Limb (tissue), 2 donors: Measurements from ENCODE around the gene PLCG2.
"Not testable (repeated sequence)": the region's sequence is repeated elsewhere in the genome, so short reads cannot be mapped to it uniquely, and the experiment has no call there.

Experiments
- DNase-seq, 2 donors: peaks; one replicate each; pipeline ENCODE4 v3.0.0-alpha.2; 2016; ENCODE audit errors: extremely low spot score in 2 of 2

The PLCG2 gene

DNA sequence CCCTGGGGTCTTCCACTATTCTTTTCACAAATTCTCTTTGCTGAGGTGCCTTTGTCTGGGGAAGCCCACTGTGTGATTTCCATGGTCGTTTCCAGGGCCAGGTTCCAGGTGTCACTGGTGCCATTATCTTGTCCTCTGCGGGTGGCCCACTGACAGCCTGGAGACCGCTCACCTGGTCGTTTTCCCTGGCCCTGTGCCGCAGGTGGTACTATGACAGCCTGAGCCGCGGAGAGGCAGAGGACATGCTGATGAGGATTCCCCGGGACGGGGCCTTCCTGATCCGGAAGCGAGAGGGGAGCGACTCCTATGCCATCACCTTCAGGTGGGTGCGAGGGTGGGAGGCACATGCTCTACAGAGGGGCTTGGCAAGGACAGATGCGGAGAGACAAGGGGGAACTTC is 133.3 kb downstream of the PLCG2 start:
- no peak for DNase-seq

DNA sequence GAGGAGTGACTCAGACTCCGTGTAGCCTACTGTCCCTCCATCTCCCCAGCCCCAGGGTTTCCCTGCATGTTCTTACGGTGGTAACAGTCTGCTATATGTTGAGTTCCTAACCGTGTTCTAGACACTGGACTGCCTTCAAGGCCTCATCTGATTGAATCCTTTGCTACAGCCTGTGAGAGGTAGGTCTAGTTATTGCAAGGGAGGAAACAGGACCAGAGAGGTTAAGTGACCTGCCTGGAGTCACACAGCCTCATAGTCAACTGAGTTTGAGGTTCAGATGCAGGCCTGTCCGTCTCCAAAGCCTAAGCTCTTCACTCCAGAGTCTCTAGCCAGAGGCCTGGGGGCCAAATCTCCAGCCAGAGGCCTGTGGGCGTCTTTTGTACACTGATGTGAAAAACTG is 134.1 kb downstream of the PLCG2 start:
- no peak for DNase-seq

DNA sequence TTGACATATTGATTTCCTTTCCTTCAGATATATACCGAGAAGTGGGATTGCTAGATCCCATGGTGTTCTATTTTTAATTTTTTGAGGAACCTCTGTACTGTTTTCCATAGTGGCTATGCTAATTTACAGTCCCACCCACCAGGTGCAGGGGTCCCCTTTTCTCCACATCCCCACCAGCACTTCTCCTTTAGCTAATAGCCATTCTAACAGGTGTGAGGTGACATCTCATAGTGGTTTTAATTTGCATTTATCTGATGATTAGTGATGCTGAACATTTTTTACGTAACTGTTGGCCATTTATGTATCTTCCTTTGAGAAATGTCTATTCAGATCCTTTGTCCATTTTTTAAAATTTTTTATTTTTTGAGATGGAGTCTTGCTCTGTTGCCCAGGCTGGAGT is 138.3 kb downstream of the PLCG2 start:
- DNase-seq, result no peak

DNA sequence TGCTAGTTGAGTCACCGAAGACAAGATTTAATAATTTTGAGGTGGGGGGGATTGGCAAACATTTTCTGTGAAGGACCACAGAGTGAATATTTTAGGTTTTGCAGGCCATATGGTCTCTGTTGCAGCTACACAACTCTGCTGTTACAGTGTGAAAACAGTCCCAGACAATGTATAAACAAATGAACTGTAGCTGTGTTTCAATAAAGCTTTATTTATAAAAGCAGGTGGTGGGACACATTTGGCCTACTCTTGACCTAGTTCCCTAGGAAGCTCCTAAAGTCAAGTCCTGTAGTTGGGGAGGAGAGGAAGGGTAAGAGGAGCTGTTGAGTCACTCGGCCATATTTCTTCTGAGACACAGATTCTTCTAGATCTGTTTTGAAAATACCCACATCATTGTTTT is 139.8 kb downstream of the PLCG2 start:
- DNase-seq, result no peak

DNA sequence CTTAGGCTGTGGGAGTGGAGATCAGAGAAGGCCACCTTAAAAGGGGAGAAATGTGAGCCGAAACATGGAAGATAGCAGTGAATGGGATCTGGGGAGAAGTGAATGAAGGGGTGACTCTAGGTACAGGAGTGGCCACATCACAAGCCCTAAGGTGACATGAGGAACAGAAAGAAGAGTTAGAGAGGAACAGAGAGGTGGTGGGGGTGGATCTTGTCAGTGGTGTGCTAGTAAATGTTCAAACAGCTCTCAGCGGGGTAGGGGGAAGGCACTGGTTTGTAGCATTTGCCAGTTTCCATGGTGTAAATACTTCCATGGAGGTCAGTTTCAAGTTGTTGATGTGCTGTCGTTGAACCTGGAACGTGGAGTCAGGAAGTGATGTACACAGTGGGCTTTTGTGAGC is 141.4 kb downstream of the PLCG2 start:
- no peak for DNase-seq

DNA sequence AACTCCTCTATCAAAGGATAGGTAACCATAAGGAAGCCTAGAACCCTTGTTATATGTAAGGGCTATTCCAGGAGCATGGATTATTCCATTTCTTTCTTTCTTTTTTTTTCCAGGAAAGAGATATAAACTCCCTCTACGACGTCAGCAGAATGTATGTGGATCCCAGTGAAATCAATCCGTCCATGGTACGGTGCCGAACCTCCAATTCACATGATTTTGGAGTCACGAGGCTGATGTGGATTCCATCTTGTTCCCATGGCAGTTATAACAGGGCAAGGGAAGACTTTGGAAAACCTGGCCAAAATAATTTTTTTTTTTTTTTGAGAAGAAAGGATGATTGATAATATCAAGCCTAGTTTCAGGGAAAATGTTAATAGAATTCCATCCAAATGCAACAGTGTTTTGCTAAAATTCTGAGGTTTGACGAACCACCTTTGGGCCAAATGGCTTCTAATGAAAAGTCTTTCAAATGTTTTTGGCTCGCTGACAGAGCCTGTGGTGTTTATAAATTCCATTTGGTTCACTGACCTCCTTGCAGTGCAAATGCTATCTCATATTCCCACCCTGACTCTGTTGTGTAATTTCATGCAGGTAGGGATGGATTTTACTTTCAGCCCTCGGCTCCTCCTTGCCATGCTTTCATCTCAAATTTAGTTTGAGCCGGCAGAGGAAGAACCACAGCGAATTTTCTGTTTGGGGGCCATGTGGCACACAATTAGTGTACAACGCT is 142.2 kb downstream of the PLCG2 start:
- peak in 1 of 2 donors; percentile 20 for DNase-seq

DNA sequence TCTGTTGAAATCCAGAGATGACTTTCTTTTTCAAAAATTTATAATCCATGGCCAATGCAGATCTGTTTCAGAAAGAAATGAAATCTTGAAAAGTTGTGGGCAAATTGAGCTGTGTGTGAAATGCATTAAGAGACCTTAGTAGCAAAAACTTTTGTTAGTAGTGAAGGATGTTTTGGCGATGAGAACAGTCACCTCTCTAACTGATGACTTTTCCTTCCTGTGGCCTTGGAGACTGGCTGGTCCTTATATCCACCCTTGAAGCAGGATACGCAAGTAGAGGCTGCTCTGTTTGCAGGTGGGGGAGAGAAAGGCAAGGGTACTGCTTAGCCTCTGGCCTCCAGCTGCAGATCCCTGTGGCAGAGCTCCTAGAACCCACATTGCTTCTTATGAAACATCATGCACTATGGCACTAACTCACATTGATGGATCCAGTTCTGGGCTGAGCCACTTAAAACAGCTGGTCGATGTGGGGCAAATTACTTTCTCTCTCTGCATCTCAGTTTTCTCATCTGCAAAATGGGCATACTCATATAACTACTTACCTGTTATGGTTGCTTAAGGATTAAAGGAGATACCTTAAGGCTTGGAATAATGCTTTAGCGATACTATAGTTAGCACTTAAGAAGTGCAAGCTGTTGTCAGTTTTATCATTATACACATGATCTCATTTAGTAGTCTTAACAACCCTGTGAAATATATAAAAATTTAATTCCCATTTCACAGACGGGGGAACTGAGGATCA is 142.9 kb downstream of the PLCG2 start:
- no peak for DNase-seq

DNA sequence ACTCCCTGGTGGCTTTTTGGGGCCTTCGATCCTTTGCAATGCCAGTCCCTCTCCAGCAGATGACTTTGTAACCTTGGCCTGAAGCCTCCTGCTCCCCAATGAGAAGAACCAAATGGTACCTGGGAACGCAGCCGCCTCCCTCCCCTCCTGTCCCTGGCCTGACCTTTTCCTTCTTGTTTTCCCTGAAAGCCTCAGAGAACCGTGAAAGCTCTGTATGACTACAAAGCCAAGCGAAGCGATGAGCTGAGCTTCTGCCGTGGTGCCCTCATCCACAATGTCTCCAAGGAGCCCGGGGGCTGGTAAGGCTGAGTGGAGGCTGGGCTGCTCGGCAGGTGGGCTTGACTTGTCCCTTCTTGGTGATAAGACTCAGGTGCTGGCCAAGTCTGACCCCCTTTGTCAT is 144.2 kb downstream of the PLCG2 start:
- no peak for DNase-seq

DNA sequence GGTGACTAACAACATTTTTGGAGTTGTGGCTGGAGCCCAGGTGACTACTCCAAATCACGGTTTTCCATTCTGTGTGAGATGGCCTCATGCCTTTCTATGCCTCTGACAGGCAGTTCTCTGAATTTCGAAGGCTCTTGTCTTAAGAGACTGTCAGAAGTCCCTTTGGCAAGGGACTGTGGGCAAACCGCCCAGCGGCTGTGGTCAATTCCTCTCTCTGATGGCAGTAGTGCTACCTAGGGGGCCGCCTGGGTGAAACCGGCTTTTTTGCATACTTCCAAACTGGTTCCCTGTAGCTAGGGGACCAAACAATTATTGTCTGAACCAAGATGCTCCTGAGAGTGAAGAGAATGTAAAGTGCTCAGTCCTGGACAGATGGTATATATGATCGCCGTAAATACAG is 145.9 kb downstream of the PLCG2 start:
- no peak for DNase-seq

DNA sequence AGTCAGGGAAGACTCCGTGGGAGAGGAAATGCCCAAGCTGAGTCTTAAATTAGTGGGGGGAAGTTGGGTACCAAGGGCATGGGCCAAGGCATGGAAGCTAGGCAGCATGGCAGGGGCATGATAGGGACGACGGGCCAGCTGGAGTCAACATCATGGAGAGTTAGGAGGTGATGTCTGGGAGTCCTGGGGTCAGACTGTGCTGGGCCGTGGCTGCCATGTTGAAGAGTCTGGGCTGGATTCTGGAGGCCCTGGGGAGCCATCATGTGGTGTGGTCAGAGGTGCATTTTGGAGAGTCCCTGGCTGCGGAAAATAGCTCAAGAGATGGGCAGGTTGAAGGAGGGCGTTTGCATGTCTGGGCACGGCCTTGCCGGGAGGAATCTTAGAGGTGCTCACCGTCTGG is 146.9 kb downstream of the PLCG2 start:
- no peak for DNase-seq

DNA sequence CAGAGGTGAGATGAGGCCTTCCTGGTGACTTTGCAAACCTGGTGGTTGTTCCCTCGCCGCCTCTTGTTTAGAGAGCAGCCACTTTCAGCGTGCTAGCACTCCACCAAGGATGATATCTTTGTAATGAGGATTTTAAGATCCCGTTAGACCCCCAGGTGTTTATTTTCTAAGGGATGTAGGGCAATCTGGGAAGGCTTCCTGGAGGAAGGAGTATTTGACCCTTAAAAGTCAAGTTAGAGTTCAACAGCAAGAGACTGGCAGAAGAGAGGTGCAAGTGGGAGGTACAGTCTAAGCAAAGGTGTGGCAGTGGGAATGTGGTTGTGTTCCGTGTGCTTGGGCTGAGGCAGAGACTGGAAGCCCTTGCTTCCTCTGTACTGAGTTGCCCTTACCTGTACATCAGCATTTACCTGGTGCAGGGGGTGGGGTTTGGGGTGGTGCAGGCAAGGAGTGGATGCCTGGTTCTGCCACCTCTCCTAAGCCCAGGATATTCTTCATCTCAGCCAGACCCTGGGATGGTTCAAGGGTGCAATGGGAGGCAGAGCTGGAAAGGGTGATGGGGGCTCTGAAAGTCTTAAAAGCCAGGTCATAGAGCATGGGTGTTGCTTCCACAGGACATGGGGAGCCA is 148.6 kb downstream of the PLCG2 start:
- DNase-seq, result no peak

DNA sequence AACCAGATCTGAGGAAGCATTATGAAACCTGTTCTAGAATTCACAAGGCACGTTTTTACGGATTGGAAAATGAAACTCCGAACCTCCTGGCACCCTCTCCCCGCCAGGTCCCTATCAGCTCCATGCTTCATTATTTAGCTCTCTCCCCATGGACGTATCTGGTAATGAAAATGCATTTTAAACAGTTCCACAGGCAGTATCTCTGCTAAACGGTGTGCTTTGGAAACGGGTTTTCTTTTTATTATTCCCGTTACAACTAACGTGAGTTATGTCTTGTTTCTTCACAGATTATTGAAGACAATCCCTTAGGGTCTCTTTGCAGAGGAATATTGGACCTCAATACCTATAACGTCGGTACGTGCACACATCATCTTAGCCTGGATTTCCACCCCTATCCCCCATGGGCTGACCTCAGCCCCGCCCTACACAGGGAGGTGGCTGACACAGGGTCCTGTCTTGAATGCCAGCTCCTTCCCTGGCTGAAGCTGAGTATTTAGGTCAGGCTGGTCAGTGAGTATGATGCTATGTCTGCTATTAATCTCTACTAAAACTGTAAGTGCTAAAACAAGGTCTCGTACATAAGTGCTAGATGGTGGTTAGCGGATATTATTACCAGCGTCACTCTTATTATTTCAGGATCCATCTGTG is 149.3 kb downstream of the PLCG2 start:
- peak in 1 of 2 donors; percentile 11 for DNase-seq

DNA sequence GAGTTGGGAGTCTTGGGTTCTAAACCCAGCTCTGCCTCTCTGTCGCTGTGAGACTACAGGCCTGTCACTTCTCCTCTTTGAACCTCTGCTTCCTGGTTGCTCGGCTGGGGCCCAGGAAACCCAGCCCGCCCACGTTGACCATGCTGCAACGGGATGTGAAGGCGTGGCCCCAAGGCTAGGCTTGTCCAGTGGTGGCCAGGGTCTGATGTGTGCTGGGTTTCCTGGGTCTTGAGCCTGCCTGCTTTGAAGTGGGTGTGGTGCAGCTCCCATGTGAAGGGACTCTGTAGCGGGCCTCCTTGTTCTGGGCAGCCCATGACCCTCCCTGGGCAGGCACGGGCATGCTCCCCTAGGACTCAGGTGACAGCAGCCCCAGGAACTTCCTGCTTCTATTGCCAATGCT is 149.9 kb downstream of the PLCG2 start:
- no peak for DNase-seq

DNA sequence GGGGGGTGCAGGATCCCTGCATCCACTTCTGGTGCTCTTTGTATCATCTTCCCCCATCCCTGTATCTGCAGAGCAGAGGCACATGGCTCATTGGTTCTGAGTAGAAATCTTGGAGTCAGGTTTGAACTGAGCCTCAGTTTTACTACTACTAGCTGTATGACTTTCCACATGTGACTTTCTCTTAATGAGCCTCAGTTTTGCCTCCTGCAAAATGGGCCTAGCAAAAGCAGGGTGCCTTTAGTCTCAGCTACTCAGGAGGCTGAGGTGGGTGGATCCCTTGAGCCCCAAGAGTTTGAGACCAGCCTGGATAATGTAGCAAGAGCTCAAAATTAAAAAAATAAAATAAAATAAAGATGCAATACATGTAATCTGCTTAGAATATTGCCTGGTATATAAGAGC is 150.8 kb downstream of the PLCG2 start:
- DNase-seq, result no peak

DNA sequence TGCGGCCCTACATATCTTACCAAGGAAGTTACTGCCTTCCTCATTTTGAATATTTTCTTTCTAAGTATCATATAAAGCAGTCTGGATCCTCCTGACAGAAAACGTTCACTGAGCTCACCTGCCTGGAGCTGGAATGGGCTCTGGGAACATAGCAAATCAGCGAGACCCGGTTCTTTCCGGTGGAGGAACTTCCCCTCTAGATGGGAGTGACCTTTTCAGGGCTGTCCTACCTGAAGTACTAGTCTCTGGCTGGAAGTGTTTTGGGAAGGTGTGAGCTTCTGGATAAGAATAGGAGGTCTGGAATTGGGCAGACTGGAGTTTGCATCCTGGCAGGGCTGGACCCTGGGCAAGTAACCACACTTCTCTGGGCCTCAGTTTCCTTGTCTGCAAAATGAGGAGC is 152.8 kb downstream of the PLCG2 start:
- DNase-seq, result no peak

DNA sequence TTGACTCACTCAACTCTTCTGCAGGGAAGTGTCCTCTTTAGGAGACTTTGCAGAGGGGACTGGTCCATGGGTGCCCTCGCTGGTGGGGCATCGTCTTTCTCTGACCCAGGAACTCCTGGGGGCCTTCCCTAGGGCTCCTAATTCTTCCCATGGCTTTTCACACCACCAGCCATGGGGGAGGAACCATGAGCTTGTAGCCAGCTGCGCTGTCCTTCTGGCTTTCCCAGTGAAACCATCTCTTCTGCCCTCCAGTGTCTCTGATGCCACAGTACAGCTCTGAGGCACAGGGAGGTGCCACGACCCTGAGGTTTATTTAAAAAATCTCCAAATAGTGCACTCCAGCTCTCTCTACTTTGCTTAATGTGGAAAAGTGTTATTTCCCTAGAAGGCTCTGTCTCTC is 153.6 kb downstream of the PLCG2 start:
- DNase-seq, result no peak

DNA sequence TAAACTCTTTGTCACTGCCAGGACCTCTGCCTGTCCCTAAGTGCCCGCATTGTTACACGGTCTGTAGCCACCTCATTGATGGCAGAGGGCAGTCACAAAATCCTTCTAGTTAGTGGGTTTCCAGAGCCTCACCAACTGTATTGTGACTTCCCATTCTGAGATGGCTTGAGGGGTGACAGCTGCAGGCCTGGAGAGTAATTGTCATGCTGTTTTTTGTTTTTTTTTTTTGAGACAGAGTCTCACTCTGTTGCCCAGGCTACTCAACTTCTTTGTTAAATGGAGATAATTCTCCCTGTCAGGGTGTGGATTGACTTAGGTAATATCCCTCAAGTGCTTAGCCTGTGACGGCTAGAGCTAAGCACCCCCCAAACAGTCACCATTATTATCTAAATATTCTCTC is 154.3 kb downstream of the PLCG2 start:
- DNase-seq, result no peak

DNA sequence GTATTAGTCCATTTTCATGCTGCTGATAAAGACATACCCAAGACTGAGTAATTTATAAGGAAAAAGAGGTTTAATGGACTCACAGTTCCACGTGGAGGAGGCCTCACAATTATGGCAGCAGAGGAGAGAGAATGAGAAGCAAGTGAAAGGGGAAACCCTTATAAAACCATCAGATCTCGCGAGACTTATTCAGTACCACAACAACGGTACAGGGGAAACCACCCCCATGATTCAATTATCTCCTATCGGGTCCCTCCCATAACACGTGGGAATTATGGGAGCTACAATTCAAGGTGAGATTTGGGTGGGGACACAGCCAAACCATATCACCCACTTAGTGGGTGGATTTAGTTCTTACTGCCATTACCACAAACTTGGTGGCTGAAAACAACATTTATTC is 155.6 kb downstream of the PLCG2 start:
- DNase-seq, result not testable (repeated sequence)

DNA sequence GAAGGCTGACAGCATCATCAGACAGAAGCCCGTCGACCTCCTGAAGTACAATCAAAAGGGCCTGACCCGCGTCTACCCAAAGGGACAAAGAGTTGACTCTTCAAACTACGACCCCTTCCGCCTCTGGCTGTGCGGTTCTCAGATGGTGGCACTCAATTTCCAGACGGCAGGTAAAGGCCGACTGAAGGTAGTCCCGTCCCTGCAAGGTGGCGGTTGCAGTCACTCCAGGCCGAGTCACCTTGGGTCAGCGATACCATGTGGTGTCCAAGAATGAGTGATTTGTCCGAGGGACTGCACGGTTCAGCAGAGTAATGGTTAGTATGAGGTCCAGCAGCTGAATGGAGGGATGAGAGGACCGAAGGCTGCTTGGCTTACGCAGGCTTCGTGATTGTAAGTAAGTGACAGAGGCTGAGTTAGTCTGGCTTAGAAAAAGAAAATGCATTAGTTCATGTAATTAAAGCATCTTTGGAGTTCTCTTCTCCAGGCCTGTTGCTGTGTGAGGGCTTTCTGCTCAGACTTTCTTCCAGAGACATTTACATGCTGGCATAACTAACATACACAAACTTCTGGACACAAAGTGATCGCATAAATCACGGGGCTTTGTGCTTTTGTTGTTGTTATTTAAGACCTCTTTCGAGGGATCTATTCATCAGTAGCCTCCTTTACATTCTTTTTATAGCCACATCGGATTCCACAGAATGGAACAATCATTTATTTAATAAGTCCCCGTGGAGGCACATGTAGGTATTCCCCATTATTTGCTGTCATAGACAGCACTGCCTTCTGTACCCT is 157.3 kb downstream of the PLCG2 start:
- no peak for DNase-seq

DNA sequence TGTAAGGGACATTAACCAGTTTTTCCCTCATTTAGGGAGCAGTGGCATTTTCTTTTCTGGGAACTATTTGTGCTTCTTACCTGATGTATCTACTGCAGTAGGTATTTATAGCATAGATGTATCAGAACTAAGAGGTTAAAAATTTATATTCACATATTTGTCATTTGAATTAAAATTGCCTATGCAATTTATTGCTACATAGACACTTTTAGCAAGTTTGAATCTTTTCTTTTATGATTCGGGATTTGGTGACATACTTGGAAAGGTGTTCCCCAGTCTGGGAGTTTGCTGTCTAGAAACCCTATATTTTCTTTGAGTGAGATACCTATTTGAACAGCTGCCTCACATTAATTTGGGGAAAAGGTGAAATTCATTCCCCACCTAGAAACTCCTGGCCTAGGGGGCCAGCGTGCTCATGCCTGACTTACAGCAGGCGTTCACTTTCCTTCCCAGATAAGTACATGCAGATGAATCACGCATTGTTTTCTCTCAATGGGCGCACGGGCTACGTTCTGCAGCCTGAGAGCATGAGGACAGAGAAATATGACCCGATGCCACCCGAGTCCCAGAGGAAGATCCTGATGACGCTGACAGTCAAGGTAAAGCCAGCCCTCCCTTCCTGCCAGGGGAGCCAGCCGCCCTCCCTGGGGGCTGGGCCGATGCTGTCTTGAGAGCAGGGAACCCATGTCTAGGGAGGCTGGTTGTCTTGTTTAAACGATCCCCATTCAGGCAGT is 158.4 kb downstream of the PLCG2 start:
- no peak for DNase-seq
